ENCODE measurements around the gene SMIM10L1.

SMIM10L1 gene

DNA sequence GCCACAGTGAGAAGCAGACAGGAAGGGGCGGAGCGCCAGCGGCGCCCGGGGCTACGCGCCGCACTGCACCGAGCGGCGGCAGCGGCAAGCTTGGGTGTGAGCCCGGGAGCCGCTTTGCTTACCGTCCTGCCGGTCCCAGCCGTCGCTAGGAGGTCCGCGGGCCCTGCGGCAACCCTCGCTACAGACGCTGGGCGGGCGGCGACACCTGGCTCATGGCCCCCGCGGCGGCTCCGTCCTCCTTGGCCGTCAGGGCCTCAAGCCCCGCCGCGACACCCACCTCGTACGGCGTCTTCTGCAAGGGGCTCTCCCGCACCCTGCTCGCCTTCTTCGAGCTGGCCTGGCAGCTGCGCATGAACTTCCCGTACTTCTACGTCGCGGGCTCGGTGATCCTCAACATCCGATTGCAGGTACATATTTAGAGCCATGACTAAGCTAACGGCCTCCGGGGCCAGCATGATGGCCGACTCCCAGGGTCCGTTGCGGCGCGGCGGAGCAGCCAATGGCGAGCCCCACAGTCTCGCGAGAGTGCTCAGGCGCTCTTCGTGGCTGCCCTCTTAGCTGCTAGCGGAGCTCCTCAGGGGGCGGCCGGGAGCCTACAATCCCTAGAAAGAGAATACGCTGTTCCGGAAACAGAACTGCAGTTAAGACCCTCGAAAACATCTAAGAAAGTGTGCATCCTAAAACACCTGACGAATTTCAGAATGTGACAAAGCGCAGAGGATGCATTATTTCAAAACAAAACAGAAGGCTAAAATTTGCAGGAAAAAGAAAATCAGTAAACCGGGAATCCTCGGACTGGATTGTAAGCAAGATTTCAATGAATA lies at the start of gene SMIM10L1:
SMIM10L1 (plus strand) TSS at position 50 of the 824 bp plus-strand sequence; CDS start at position 213, 163 bp downstream.
- DNase-seq, result peak; percentile 94

GRCh38 chr12:11130382-11130781 lies 40.6 kb upstream of the SMIM10L1 start:
- DNase-seq, result no peak

GRCh38 chr12:11130999-11131398 lies 40.0 kb upstream of the SMIM10L1 start:
- no peak for DNase-seq

DNA sequence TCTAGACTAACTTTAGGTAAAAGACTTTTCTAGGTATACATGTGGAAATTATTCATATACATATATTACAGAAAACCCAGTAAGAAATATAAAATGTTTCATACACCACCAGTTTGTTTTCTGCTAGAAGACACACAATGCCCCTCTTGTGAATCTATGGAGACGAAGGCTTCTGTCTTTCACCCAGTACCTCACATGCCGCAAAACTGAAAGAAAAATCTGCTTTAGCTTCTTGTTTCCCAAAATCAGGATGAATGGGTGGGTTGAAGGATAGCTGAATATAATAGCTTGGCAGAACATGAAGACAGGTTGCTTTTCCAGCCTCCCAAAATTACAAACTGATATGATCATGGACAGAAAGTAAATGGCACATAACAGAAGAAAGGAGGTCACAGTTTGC lies 37.8 kb upstream of the SMIM10L1 start:
- no peak for DNase-seq

GRCh38 chr12:11133816-11134215 lies 37.2 kb upstream of the SMIM10L1 start:
- DNase-seq, result no peak

- DNase-seq, result no peak
Observed at GRCh38 chr12:11134305-11134704, 36.7 kb upstream of the SMIM10L1 start, which contains the start of gene TAS2R30. Gene TAS2R30 (minus strand): TSS chr12:11134644. CDS start chr12:11134244, 400 bp downstream.

DNA sequence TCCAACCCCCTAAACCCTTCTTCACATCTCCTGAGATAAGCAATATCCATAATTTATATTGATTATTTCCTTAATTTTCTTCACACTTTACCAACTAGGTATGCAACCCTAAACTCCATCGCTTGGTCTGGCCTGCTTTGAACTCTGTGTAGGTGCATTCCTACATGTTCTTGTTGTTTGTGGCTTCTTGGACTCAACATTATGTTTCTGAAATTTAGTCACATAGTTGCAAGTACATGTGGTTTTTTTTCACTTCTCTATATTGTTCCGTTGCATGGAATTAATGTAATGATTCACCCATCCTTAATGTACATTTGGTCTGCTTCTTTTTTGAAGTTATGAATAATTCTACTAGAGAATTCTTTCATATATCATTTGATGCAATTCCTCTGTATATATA lies 34.9 kb upstream of the SMIM10L1 start:
- DNase-seq, result no peak

- DNase-seq, result no peak
Observed at GRCh38 chr12:11143352-11143751, 27.6 kb upstream of the SMIM10L1 start.

DNA sequence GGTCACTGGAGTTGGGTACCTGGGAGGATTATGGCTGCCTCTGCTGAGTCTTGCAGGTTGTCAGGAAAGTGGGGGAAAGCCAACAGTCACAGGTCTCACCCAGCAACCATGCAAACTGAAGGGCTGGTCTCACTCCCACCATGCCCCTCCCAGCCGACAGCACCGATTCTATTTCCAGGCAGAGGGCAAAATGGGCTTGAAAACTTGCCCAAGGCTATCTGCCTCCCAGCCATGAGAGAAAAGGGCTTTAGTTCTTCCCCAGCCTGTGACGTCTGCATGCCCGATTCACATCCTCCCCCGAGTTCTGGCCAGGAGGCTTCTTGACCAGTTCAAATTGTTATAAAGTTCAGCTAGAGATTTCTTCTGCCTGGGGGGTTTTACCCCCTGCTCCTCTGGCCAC lies 26.7 kb upstream of the SMIM10L1 start:
- no peak for DNase-seq

DNA sequence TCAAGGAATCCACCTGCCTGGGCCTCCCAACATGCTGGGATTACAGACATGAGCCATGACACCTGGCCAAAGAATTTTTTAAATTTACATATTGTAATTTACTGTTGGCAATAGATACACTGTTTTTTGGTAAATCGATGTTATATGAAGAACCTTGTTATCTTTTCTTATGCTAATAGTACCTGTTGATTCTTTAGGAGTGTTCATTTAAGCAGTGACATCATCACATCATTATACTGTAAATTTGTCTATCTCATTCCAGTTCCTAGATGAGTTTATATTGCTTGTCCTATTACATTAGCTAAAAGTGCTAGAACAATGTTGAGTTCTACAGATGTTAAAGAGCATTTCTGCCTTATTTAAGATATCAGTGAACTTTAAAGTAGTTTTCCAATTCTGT lies 23.6 kb upstream of the SMIM10L1 start:
- no peak for DNase-seq

GRCh38 chr12:11150832-11151231 lies 20.2 kb upstream of the SMIM10L1 start:
- no peak for DNase-seq

- no peak for DNase-seq
Observed at GRCh38 chr12:11152725-11153124, 18.3 kb upstream of the SMIM10L1 start.

GRCh38 chr12:11154400-11154925 lies 16.5 kb upstream of the SMIM10L1 start:
- no peak for DNase-seq

DNA sequence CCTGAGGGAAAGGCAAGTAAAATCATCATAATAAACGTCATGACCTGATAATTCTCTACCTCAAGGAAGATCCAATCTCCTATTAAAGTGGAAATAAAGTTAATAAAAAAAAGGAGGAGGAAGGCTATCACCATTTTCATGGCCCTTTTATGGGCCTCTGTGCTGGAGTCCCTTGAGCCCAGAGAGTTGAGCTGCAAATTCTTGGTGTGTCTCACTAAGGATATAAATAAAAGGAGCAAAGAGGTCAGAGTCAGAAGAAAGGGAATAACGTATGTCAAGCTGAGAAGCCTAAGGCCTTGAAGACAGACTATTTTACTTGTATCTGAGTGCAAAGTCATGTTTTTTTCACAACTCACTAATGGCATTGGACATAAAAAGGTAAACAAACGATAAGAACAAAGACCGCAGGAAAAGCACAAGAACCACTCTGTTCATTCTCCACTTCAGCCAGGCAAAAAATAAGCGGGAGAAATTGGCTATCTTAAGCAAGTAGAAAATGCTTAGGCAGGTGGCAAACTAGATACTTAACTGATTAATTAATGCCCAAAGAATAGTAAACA lies 12.0 kb upstream of the SMIM10L1 start:
- DNase-seq, result no peak

- DNase-seq, result no peak
Observed at GRCh38 chr12:11162502-11162901, 8.5 kb upstream of the SMIM10L1 start.

GRCh38 chr12:11164384-11164783 lies 6.6 kb upstream of the SMIM10L1 start:
- no peak for DNase-seq

DNA sequence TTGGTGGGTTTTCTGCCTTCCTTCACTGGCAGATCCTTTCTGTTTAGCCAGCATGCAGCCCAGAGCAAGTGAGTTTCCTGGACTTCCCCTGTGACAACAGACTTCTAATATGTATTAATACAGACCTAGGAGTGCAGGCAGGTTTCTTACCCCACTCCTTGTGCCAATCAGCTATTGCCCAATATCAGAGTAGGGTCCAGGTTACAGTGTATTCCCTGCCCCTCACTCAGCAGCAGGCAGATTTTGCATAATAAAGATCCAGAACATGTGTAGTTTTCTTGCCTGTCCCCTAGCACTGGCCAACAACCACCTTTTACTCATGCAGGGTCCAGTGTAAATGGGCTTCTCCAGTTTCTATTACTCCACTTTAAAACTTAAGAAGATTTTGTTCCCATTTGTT lies 4.7 kb upstream of the SMIM10L1 start:
- no peak for DNase-seq

GRCh38 chr12:11170810-11171144 lies 217 bp upstream of the SMIM10L1 start:
- no peak for DNase-seq

GRCh38 chr12:11171969-11172675 lies 1.1 kb downstream of the SMIM10L1 start:
- DNase-seq, result no peak

DNA sequence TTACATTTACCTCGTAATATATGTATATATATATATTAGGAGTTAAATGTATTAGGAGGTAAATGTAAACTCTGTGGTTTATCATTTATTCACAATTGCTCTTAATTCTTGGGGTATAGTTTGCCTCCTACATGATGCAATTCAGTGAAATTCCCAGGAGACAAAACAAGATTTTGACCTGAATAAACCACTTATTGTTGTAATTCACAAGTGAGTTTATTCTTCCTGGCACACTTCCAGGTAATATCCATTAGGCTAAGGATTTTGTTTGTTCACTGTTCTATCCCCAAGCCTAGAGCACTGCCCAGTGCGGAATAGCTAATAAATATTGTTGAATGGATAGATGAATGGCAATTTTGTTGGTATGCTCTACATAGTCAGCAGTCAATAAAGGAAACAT lies 3.0 kb downstream of the SMIM10L1 start:
- DNase-seq, result no peak

- DNase-seq, result no peak
Observed at GRCh38 chr12:11178250-11178649, 7.3 kb downstream of the SMIM10L1 start.

DNA sequence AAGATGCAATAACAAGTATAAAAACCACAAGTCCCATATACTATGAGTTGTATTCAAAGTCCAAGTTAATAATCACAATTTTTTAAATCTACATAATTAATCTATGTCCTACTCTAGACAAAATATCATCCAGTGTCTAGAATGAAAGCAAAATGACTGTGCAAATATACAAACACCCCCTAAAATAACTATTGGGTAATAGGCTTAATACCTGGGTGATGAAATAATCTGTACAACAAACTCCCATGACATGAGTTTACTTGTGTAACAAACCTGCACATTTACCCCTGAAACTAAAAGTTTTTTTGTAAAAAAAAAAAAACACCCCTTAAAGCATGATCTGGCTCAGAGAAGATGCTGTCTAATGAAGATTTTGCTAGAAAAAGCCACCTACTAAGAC lies 11.5 kb downstream of the SMIM10L1 start:
- DNase-seq, result no peak

DNA sequence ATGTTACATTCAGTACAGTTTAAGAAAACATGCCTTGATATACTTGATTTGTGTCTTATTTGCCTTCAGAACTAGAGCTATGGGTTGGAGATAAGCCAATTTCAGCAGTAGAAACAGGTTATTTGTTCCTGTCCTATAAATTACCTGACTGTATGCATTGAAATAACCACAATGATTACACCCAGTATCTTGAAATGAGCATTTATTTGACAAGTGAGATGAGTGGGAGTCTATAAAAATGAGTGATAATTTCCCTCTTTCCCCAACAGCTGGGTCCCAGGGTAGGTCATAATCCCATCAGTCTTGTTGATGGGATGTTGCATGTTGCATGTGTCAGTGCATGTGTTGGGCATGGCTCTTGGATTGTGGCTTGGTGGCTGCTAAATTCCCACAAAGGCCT lies 12.0 kb downstream of the SMIM10L1 start:
- no peak for DNase-seq

- DNase-seq, result no peak
Observed at GRCh38 chr12:11186837-11187236, 15.8 kb downstream of the SMIM10L1 start, which contains the start of gene TAS2R42. Gene TAS2R42 (minus strand): TSS chr12:11186937. CDS start chr12:11186937, 0 bp downstream.

All from NCI-H510A (cell line).